Stimulated activated CD4-positive, alpha-beta T cell treated with anti-CD3 and anti-CD28 coated beads, TNF-alpha, amount 100 ng/mL, for 1 hour (primary cell): ENCODE measurements around the gene OR5C1.
"Not testable (repeated sequence)": the region's sequence is repeated elsewhere in the genome, so short reads cannot be mapped to it uniquely, and the experiment has no call there.

Experiments used
- DNase-seq, 3 donors: peaks; one replicate each; pipeline ENCODE4 v3.0.0-alpha.2; 2020; ENCODE audit warnings: low read depth in 3 of 3, low spot score in 1 of 3

OR5C1 gene

DNA sequence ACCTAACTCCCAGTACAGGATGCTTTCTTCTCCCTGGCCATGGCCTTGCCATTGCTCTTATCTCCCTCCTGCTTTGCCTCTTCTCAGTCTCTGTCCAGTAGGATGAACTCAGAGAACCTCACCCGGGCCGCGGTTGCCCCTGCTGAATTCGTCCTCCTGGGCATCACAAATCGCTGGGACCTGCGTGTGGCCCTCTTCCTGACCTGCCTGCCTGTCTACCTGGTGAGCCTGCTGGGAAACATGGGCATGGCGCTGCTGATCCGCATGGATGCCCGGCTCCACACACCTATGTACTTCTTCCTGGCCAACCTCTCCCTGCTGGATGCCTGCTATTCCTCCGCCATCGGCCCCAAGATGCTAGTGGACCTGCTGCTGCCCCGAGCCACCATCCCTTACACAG is at the start of gene OR5C1:
Gene OR5C1 (plus strand): TSS at position 103 of the 400 bp plus-strand sequence. CDS start 0 bp downstream, at position 103.
- DNase-seq: no peak

DNA sequence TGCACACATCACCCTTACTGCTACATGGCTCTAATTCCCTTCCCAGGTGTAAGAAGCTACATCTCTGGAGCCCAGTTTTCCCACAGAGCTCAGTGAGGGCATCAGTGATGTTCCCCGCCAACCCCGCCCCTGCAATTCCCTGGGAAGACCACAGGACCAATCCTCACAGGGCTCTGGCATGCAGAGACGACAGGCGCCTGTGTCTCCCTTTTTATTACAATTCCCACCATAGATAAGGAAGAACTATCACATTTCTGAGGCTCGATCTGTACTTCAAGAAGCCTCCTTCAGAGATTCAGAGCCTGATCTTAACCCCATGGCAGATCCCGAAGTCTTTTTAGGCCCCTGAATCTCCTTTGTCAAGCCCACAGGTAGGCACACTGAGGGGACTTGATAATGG is 46.7 kb upstream of the OR5C1 start, which contains the start of gene OR1L6:
Gene OR1L6 (plus strand): TSS at position 301 of the 400 bp plus-strand sequence. CDS start 7,545 bp downstream, outside the sequence.
- no peak for DNase-seq

DNA sequence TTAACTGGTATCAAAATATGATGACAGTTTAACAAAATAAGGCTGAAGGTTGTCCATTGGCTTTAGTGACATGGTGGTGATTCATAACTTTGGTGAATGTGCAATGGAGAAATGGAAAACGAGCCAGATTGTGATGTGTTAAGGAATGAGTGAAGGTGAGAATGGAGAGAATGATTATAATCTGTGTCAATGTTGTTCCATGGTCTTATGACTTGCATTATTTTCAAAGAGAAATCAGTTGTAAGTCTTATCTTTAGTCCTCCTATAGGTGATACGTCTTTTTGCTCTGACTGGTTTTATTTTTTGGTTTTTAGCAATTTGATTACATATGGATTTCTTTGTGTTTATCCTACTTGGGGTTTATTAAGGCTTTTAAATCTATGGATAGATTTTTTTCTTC is 33.9 kb upstream of the OR5C1 start:
- no peak for DNase-seq

DNA sequence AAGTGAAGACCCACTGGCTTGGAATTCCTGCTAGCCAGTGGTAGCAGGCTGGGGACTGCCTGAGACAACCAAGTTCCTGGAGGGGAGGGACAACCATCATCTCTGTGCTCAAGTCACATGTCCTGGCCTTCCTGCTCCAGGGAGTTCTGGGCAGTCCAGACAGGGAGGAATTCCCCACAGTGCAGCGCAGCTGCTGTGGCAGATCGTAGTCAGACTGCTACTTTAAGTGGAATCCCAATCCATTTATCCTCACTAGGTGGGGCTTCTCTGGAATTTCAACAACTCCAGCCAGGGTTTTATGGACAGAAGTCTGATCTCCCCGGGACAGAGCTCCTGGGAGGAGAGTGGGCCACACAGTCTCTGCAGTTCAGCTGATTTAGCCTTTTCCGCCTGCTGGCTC is 20.9 kb upstream of the OR5C1 start:
- DNase-seq: no peak

DNA sequence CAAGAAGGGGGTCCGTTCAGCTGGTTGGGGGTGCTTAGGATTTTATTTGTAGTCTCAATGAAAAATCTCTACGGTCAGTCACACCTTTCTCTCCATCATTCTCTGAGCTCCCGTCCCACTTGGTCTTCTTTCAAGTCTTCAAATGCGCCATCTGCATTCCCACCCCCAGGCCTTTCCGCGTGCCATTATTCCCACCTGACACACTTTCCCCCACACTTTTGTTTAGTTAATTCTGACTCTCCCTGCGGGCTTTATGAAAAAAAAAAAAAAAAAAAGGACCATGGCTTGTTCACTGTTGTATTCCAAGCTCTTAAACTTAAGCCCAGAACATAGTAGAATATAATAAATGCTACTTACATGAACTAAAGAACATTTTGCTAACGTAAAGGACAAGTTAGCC is 11.7 kb upstream of the OR5C1 start:
- no peak for DNase-seq

DNA sequence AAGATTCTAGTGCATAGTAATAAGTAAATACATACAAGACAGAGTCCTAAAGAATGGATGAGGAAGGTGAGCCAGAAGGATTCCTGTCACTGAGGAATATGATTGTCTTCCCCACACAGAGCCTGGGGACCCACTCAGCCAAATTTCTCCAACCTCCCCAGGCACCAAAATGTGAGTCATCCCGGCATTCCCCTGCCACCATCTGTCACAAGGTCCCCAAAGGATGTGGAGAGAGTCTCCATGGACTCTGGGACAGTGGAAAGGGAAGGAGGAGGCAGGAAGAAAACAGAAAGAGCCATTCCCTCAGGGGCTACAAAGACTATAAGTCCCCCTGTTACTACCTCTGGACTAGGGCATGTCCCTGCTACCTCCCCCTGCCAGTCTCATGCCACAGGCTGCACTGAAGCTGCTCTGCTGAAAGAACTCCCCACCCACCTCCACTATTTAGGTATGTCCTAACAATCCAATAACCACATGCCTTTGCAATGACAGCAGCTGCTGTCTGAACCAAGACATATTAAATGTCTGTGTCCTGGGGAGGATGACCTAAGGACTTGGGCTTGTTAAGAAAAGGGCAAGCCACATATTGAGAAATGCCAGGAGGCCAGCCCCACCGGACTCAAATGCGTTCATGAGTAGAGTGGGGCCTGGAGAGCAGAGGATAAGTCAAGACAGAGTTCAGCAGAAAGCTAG is 10.7 kb upstream of the OR5C1 start:
- no peak for DNase-seq

DNA sequence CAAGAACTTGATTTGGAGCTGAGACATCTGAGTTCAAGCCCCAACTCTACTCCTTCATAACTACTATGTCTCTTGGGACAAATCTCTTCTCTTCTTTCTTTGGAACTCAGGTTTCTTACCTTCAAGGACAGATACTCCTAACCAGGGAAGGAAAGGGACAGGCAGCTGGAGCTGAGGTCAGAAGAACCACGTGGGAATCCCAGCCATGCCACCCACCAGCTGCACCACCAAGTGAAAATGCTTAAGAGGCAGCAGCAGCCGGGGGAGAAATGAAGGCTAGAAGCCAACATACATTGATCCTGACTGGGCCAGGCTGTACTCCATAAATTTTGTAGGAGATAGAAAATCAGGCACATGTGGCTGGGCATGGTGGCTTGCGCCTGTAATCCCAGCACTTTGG is 9.6 kb upstream of the OR5C1 start:
- DNase-seq: no peak

DNA sequence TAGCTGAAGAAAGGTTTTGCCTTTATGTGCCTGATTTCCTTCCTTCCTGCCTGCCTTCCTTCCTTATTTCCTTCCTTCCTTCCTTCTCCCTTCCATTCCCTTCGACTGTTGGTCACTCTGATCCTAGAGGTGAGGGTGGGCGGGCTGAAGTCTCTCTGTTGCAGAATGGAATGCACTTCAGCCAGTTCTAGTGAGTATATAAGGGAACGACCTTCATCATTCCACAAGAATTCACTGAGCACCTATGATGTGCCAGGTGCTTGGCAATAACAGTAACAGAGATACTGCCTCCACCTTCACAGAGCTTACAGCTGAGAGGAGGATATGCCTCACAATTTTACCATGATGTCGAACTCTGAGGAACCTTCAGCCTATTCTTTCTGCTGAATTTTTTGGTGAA is 8.7 kb upstream of the OR5C1 start:
- no peak for DNase-seq

DNA sequence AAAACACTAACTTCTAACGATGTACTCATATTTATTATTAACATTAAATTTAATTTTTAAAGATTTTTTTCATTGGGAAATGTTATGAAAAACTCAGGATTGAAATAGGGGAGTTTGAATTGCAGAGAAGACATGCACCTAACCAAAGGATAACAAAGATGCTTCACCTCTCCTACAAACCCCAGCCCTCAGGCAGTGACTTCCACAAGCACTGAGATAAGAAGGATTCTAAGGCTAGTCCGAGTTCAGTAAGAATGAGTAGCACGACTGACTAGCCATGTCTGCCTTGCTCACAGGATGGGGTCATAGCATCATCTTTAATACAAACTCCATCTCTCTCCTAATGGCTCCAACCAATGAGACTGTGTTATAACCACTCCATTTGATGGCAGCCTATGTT is 7.1 kb upstream of the OR5C1 start:
- no peak for DNase-seq

DNA sequence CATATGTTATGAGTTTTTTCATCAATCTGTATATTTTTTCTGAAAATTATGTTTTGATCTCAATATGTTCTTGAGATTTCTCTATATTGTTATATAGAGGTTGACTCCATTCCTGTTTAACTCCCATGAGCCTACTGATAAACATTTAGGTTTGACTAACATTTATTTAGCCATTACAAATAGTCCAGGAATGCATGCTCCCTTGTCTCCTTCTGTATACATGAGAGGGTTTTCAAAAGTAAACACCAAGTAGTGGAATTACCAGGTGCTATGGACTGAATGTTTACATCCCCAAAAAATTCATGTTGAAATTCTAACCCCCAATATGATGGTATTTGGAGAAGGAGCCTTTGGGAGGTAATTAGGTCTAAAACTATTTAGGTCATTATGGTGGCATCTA is 3.5 kb upstream of the OR5C1 start:
- DNase-seq: no peak

DNA sequence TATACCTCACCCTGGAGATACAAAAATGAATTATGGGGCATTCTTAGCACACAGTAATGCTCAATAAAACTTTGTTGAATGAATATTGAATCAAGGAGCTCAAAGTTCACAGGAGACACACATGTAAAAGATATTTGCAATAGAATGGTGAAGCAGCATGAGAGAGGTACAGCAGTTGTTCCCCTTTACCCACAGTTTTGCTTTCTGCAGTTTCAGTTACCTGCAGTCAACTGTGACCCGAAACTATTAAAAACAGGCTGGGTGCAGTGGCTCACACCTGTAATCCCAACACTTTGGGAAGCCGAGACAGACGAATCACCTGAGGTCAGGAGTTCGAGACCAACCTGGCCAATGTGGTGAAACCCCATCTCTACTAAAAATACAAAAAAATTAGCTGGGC is 2.4 kb upstream of the OR5C1 start:
- DNase-seq: no peak

DNA sequence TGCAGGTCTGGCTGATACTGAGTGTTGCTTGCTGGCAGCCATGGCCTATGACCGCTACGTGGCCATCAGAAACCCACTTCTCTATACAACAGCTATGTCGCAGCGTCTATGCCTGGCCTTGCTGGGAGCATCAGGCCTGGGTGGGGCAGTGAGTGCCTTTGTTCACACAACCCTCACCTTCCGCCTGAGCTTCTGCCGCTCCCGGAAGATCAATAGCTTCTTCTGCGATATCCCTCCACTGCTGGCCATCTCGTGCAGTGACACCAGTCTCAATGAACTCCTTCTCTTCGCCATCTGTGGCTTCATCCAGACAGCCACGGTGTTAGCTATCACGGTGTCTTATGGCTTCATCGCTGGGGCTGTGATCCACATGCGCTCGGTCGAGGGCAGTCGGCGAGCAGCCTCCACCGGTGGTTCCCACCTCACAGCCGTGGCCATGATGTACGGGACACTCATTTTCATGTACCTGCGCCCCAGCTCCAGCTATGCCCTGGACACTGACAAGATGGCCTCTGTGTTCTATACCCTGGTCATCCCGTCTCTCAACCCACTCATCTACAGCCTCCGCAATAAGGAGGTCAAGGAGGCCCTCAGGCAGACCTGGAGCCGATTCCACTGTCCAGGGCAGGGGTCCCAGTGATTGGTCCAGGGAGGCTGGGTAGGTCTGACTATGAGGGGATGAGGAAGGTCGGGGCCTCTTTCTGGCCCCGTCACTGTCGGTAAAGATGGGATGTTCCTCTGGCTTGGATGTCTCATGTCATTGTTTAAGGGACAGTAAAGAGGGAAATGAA is 718 bp downstream of the OR5C1 start:
- no peak for DNase-seq

DNA sequence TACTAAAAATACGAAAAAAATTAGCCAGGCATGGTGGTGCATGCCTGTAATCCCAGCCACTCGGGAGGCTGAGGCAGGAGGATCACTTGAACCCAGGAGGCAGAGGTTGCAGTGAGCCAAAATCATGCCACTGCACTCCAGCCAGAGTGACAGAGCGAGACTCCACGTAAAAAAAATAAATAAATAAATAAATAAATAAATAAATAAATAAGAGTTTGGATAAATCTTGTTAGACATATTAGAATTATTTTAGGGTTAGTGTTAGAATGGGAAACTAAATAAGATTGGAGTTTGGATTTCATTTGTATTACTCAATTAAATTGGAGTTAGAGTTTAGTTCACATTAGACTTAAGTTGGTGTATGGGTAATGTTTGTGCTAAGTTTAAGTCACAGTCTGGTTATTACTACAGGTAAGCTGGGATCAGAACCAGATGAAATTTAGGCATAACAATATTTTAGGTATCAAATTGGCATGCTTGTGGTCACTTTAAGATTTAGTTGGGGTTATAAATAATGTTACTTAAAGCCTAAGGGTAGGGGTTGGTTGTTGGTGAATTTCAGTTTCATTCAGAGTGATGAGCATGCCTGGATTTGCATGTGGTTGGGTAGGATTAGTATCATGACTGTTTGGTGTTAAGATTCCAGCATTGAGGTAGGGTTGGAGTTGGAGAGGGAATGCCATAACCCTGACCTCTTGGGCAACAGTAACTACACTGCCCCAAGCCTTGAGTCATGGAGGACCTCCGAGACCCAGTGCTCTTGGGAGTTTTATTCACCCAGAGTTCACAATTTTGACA is 3.3 kb downstream of the OR5C1 start:
- DNase-seq: no peak

DNA sequence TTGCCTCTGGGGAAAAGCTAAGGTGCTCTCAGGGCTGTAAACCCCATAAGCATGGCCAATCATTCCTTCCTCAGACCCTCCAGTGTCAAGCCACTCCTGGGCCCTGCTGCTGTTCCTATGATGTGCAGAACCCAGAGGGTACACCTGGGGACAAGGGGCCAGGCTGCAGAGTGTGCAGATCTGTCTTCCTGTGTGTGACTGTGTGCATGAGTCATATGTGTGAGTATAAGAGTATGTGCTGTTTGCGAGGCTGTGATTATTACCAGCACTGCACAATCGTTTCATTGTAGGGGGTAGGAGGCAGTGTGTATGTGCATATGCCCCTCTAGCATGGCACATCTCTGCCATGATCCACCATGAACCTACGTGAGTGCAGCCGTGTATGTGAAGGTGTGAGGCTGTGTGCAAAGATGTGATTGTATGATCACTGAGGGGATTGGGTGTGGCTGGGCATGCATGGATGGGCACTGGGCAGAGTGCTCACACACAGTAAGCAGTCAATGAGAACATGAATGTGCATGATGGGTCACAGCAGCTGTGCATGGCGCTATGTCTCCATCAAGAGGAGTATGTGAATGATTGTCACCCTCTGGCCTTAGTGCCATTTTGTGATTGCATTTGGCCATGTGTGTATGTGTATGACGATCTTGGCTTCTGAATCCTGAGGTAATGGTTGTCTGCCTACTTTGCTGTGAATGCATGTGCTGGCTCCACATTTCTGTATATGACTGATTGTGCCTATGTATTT is 8.8 kb downstream of the OR5C1 start:
- no peak for DNase-seq

DNA sequence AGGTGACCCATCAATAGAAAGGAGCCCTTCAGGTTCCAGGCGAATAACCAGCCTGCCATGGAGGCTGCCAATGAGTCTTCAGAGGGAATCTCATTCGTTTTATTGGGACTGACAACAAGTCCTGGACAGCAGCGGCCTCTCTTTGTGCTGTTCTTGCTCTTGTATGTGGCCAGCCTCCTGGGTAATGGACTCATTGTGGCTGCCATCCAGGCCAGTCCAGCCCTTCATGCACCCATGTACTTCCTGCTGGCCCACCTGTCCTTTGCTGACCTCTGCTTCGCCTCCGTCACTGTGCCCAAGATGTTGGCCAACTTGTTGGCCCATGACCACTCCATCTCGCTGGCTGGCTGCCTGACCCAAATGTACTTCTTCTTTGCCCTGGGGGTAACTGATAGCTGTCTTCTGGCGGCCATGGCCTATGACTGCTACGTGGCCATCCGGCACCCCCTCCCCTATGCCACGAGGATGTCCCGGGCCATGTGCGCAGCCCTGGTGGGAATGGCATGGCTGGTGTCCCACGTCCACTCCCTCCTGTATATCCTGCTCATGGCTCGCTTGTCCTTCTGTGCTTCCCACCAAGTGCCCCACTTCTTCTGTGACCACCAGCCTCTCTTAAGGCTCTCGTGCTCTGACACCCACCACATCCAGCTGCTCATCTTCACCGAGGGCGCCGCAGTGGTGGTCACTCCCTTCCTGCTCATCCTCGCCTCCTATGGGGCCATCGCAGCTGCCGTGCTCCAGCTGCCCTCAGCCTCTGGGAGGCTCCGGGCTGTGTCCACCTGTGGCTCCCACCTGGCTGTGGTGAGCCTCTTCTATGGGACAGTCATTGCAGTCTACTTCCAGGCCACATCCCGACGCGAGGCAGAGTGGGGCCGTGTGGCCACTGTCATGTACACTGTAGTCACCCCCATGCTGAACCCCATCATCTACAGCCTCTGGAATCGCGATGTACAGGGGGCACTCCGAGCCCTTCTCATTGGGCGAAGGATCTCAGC is 11.6 kb downstream of the OR5C1 start, which contains the start of gene OR1K1:
Gene OR1K1 (plus strand): TSS at position 58 of the 995 bp plus-strand sequence. CDS start 0 bp downstream, at position 58.
- no peak for DNase-seq

DNA sequence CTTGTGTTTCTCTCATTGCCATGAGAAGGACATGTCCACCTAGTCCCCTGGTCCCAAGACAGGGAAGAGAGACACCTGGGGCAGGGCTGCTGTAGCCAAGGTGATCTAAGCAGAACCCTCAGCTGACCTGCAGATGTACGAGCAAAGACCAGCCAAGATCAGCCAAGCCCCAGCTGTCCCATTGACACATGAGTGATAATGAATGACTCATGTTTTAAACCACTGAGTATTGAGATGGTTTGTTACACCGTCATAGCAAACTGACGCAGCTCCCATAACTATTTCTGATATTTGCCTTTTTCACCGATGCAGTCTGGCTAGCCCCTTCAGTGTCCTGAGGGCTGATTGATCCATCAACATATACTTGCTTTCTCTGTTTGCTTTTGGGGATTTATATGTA is 17.9 kb downstream of the OR5C1 start:
- no peak for DNase-seq

DNA sequence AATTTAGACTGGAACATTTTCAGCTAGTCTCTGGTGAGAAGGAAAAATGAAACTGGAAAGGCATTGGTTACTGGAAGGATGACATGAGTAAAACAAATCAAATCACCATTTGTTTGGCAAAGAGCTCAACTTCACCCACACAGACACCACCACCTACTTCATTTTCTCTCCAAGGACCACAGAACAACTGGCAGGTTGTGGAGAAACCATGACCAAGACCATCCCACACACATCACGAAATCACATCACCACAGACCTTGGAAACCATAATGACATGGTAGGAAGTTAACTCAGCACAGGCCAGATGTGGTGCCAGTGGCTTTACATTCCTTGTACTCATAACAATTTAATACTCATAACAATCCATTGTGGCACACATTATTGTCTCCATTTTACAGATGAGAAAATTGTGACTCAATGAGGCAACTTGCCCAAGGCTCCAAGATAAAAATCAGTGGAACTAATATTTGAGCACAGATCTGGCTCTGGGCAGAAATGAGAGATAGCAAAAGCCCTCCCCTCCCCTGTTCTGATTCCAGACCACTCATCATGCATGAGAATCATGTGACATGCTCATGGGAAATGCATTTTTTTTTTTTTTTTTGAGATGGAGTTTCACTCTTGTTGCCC is 18.7 kb downstream of the OR5C1 start:
- no peak for DNase-seq

DNA sequence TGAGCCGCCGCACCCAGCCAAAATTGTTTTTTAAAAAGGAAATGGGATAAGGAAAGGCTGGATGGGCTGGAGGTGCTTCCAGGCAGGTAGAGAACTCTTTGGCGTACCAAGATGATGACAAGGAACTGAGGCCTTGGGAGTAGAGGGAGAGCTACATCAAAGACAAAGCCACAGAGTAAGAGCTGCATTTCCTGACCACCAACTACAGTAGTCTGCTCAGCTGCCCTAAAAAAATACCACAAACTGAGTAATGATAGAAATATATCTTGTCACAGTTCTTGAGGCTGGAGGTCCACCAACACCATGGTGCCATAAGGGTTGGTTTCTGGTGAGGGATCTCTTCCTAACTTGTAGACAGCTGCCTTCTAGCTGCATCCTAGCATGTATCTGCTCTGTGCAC is 19.4 kb downstream of the OR5C1 start:
- DNase-seq: no peak

DNA sequence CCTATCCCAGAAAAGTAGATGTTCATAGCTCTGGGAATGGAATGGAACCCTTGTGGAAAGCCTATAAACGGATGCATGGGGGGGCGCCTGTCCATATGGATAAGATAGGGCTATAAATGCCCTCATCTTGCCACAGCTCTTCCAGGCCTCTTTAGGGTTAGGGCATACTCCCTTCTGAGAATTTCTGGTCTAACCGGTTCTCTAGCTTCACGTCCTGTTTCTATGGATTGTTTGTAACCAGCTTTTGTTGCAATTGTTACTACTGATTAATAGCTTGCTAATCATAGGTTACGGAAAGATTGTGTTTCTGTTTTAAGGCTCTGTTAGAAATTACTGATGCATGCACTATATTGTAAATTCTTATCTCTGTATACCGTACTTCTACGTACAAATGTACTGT is 20.5 kb downstream of the OR5C1 start:
- not testable (repeated sequence) for DNase-seq
